ENCODE results near the gene COP1.
"Not testable (repeated sequence)": the region's sequence is repeated elsewhere in the genome, so short reads cannot be mapped to it uniquely, and the experiment has no call there.

The COP1 gene

DNA sequence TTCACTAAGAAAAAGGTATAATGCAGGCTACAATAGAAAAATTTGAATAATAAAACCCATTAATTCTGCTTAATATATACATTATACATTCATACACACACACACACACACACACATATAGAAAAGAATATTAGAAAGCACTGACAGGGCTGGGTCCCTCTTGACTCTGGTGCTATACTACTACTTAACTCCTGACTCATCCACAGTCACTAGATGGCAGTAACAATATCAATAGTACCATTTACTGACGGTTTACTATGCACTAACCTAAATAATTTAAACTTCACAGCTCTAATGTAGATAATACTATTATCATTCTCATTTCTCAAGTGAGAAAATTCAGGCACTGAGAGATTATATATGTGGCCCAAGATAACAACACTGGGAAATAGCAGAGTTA is 87.5 kb downstream of the COP1 start:
- peak; percentile 3 for DNase-seq

GRCh38 chr1:176118985-176119384 is 88.1 kb downstream of the COP1 start:
- no peak for DNase-seq

- DNase-seq: peak; percentile 2
Observed at GRCh38 chr1:176111835-176112234, 95.3 kb downstream of the COP1 start.

DNA sequence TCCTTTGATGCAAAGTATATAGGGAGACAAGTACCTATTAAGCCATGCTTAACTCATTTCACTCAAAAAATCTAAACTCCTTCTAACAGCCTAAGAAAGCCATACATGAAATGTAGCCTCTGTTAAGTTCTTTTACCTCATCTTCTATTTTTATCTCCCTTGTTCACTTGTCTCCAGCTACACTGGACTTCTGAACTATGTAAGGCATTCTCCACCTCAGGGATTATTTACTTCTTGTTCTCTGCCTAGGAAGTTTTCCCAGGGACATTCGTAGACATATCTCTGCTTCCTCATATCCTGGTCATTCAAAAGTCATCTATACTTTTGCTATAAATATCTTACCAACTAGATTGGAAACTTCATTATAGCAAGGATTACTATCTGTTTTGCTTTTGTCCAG is 96.9 kb downstream of the COP1 start:
- no peak for DNase-seq

- peak; percentile 10 for DNase-seq
Observed at GRCh38 chr1:176102768-176103350, 104.2 kb downstream of the COP1 start.

DNA sequence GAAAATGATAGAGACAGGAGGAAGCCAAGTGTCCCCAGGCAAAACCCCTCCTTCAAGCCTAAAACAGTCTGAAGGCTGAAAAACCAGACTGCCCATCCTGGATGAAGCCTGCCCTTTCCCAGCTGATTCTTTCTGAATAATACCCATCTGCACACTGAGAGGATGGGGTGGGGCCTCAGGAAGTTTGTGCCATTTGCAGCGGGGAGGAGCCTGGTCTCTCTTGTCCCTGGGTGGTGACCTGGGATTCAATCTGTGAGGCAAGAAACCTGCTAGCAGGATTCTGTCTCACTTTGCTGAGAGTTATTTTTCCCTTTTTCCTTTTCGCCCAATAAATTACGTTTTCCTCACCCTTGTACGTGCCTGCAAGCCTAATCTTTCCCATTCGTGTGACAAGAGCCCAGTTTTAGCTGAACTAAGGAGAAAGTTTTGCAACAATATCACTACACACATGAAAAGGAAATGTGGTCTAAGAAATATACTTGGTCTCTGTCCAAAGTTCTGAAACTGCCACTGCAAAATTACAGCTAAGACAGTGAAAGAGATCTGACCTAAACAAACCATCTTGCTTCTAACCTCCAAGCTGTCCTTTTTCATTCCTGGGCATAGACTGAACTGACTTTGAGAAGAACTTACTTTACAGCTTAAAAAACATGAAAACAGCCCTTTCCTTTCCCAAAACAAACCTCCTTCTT is 105.0 kb downstream of the COP1 start:
- no peak for DNase-seq

GRCh38 chr1:176098560-176098959 is 108.5 kb downstream of the COP1 start:
- DNase-seq: no peak

DNA sequence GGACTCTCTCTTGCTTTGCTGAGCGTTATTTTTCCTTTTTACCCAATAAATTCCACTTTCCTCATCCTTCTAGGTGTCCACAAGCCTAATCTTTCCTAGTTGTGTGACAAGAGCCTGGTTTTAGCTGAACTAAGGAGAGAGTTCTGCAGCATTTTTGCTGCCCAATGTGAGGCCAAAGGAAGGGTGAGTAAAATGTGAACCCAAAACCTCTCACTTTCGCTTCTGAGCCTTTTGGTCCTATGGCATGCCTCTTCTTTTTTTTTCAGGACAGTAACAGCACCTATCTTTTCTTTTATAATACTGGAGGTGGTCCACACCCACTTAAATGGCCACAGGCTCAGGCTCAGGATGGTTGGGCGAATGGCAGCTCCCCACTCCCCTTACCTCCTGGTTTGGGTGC is 111.1 kb downstream of the COP1 start:
- DNase-seq: peak; percentile 8

DNA sequence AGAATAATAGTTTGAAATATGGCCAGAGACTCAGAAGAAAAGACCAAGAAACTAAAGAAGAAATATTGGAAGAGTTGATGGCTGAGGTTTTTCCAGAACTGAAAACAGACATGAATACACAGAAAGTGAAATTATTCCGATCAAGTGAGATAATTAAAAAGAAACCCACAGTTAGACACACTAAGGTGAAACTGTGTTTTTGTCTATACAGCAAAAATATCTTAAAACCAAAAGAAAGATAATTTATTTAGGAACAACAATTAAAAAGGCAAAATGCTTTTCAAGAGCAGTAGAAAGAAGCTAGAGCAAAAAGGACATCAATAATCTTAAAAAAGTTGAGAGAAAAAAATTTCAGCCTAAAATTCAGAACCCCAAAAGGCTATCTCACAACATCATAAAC is 116.3 kb downstream of the COP1 start:
- no peak for DNase-seq

GRCh38 chr1:176087746-176088145 is 119.3 kb downstream of the COP1 start:
- DNase-seq: not testable (repeated sequence)

- peak; percentile 52 for DNase-seq
Observed at GRCh38 chr1:176073524-176074157, 133.4 kb downstream of the COP1 start.

DNA sequence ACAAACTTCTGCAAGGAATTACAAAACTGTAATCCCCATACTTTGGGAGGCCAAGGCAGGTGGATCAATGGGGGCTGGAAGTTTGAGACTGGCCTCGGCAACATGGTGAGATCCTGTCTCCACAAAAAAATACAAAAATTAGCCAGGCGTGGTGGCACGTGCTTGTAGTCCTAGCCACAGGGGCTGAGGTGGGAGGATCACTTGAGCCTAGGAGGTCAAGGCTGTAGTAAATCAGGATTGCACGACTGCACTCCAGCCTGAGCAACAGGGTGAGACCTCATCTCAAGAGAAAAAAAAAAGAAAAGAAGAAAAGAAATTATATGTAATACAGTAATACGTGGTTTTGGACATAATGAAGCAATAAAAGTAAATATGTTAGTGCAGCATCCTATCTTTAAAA is 138.2 kb downstream of the COP1 start:
- no peak for DNase-seq

- no peak for DNase-seq
Observed at GRCh38 chr1:176068256-176068655, 138.8 kb downstream of the COP1 start.

- DNase-seq: no peak
Observed at GRCh38 chr1:176066709-176067108, 140.4 kb downstream of the COP1 start.

- no peak for DNase-seq
Observed at GRCh38 chr1:176058686-176059085, 148.4 kb downstream of the COP1 start.

GRCh38 chr1:176056312-176056711 is 150.8 kb downstream of the COP1 start:
- DNase-seq: no peak

DNA sequence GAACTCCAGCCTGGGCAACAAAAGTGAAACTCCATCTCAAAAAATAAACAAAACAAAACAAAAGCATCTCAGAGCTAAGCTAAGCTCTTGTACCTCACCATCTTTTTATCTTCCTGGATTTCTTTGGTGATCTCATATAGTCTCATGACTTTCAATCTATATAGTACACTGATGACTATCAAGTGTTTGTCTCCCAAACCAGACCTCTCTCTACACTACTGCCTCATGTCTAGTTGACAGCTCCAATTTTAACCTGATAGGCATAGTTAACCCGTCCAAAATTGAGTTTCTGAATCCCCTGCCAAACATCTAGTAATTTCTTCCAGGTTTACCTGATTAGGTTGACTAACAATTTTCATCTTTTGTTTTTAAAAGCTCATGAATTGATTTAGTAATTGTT is 151.7 kb downstream of the COP1 start:
- DNase-seq: no peak

DNA sequence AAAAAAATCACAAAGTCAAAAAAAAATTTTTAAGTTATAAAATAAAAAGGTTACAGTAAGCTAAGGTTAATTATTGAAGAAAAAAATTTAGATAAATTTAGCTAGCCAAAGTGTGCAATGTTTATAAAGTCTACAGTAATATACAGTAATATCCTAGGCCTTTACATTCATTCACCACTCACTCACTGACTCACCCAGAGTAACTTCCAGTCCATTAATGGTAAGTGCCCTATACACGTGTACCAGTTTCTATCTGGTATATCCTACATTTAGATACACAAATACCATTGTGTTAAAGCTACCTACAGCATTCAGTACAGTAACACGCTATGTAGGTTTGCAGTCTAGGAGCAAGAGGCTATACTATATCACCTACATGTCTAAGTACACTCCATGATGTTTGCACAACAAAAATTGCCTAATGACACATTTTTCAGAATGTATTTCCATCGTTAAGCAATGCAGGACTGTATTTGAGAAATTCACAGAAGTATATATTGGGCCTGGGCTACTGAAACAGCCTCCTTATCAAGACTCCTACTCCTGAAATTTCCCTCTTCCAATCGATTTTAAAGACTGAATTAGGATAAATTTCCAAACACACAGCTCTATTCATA is 155.1 kb downstream of the COP1 start:
- DNase-seq: no peak

DNA sequence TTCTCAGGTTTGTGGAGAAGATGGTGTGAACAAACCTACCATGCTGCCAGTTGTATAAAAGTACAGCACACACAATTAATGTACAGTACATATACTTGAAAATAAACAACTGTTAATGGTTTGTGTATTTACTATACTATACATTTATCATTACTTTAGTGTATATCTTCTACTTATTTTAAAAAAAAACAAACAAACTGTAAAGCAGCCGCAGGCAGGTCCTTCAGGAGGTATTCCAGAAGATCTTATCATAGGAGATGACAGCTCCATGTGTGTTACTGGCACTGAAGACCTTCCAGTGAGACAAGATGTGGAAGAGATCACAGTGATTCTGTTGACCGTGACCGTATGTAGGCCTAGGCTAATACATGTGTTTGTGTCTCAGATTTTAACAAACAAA is 155.7 kb downstream of the COP1 start:
- DNase-seq: no peak

- no peak for DNase-seq
Observed at GRCh38 chr1:176049582-176049981, 157.5 kb downstream of the COP1 start.

DNA sequence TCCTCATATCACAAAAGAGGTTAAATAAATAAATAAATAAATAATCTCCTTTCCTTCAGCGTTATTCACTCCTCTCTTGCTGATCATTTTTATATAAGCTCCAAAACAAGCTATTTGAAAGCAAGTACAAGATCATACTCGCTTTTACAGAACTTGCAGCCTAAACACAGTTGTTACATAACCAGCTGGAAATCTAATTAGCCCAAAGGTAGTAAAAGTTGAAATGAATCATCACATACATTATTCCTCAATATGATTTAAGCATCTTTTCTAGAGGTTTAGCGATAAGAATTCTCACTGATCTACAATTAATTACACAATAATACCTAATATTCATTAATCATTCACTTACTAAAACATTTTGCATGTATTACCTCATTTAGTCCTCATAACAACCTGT is 160.2 kb downstream of the COP1 start:
- no peak for DNase-seq

DNA sequence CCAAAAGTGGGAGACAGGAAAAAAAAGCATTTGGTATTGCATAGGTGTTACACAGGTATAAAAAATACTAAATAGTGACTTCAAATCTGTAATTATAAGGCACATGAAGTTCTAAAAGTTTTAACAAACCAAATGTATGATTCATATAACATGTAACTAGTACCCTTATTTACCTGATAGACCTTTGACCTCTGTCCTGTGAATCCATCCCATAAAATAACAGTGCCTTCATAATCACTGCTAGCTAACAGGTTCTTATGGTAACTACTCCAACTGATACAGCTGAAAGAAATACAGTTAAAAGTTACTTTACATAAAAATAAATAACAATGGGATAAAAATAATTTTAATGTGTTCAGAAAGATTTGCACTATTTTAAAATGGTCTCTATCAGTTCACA is 163.5 kb downstream of the COP1 start:
- no peak for DNase-seq

- DNase-seq: no peak
Observed at GRCh38 chr1:176033881-176034280, 173.2 kb downstream of the COP1 start.

DNA sequence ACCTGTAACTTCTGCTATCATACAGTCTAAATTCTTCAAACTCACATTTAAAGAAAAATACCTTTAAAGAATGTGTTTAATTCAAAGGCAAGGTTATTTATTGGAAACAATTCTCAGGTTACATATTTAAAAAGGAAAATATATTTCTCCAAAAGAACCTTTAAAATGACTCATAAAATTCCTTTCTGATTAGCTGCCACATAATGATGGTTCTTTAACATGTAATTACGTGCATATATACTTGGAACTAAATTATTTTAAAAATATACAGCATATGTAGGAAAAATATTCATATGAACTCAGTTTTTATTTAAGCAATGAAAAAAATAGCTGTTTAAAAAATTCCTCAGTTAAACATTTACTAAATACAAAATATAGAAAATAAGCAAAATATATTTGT is 173.6 kb downstream of the COP1 start:
- no peak for DNase-seq

Measured in activated CD4-positive, alpha-beta T cell treated with anti-CD3 and anti-CD28 coated beads, Interleukin-2, amount 50 U/mL, for 16 hours (primary cell).